Measurements from ENCODE around the gene PTPRE.

The PTPRE gene

GRCh38 chr10:127945341-127945758 lies 38.4 kb downstream of the PTPRE start:
- ATAC-seq (peak; percentile 79), DNase-seq (no peak)
- Mint-ChIP-seq H3K4me3 (no peak overlapping the region), H3K4me1 (peaks cover 21% of the 10 kb centered on the region), H3K27me3 (no peaks in the 10 kb centered on the region), H3K9me3 (no peaks in the 10 kb centered on the region), H3K27ac (no peak overlapping the region)

GRCh38 chr10:127945948-127946711 lies 39.2 kb downstream of the PTPRE start:
- Mint-ChIP-seq H3K27me3 (no peaks in the 10 kb centered on the region), H3K9me3 (no peaks in the 10 kb centered on the region), H3K4me1 (peaks cover 21% of the 10 kb centered on the region), H3K27ac (peak overlapping the region in 1 of 2 donors; percentile 59), H3K4me3 (no peak overlapping the region)
- ATAC-seq, result no peak
- DNase-seq, result no peak

- H3K9me3 Mint-ChIP-seq, result no peaks in the 10 kb centered on the region
- H3K27ac Mint-ChIP-seq, result no peak overlapping the region
- DNase-seq (no peak), ATAC-seq (no peak)
- no peaks in the 10 kb centered on the region for H3K27me3 Mint-ChIP-seq
- H3K4me1 Mint-ChIP-seq, result peaks cover 21% of the 10 kb centered on the region
- H3K4me3 Mint-ChIP-seq, result no peak overlapping the region
Measured at GRCh38 chr10:127947211-127947610, 40.3 kb downstream of the PTPRE start.

- no peak for ATAC-seq
- Mint-ChIP-seq H3K4me3 (no peak overlapping the region), H3K4me1 (peaks cover 13% of the 10 kb centered on the region), H3K27me3 (no peaks in the 10 kb centered on the region), H3K27ac (no peak overlapping the region), H3K9me3 (no peaks in the 10 kb centered on the region)
- no peak for DNase-seq
Measured at GRCh38 chr10:127948791-127949190, 41.9 kb downstream of the PTPRE start.

- Mint-ChIP-seq H3K27me3 (no peaks in the 10 kb centered on the region), H3K4me1 (peaks cover 13% of the 10 kb centered on the region), H3K4me3 (no peak overlapping the region), H3K9me3 (no peaks in the 10 kb centered on the region), H3K27ac (no peak overlapping the region)
- no peak for ATAC-seq
- no peak for DNase-seq
Measured at GRCh38 chr10:127949831-127950230, 42.9 kb downstream of the PTPRE start.

GRCh38 chr10:127951861-127952574 lies 45.1 kb downstream of the PTPRE start:
- no peak for DNase-seq
- H3K27me3 Mint-ChIP-seq, result no peaks in the 10 kb centered on the region

GRCh38 chr10:127952575-127952869 lies 45.6 kb downstream of the PTPRE start:
- no peaks in the 10 kb centered on the region for H3K27me3 Mint-ChIP-seq
- DNase-seq (no peak), ATAC-seq (no peak)
- H3K4me3 Mint-ChIP-seq, result no peak overlapping the region
- H3K4me1 Mint-ChIP-seq, result no peaks in the 10 kb centered on the region
- H3K27ac Mint-ChIP-seq, result no peak overlapping the region
- H3K9me3 Mint-ChIP-seq, result peaks cover 0 to 7% of the 10 kb centered on the region in 2 donors

More at GRCh38 chr10:127951861-127952574, 45.1 kb downstream of the PTPRE start:
- no peak for ATAC-seq
- peaks cover 0 to 7% of the 10 kb centered on the region in 2 donors for H3K9me3 Mint-ChIP-seq
- no peak overlapping the region for H3K4me3 Mint-ChIP-seq
- no peak overlapping the region for H3K27ac Mint-ChIP-seq
- H3K4me1 Mint-ChIP-seq, result no peaks in the 10 kb centered on the region

GRCh38 chr10:127952918-127953317 lies 46.0 kb downstream of the PTPRE start:
- Mint-ChIP-seq H3K27ac (no peak overlapping the region), H3K9me3 (peaks cover 0 to 7% of the 10 kb centered on the region in 2 donors)
- no peak for ATAC-seq

GRCh38 chr10:127953876-127954275 lies 47.0 kb downstream of the PTPRE start:
- no peak overlapping the region for H3K4me3 Mint-ChIP-seq
- peaks cover 0 to 7% of the 10 kb centered on the region in 2 donors for H3K9me3 Mint-ChIP-seq
- no peak overlapping the region for H3K27ac Mint-ChIP-seq
- H3K4me1 Mint-ChIP-seq, result no peaks in the 10 kb centered on the region
- no peaks in the 10 kb centered on the region for H3K27me3 Mint-ChIP-seq
- ATAC-seq (no peak), DNase-seq (no peak)

More at GRCh38 chr10:127952918-127953317, 46.0 kb downstream of the PTPRE start:
- Mint-ChIP-seq H3K27me3 (no peaks in the 10 kb centered on the region), H3K4me1 (no peaks in the 10 kb centered on the region), H3K4me3 (no peak overlapping the region)
- no peak for DNase-seq

- no peak overlapping the region for H3K4me3 Mint-ChIP-seq
- ATAC-seq, result no peak
- no peaks in the 10 kb centered on the region for H3K4me1 Mint-ChIP-seq
- H3K27ac Mint-ChIP-seq, result no peak overlapping the region
- DNase-seq, result no peak
- H3K9me3 Mint-ChIP-seq, result peaks cover 0 to 7% of the 10 kb centered on the region in 2 donors
- peaks cover 11% of the 10 kb centered on the region for H3K27me3 Mint-ChIP-seq
Measured at GRCh38 chr10:127959428-127959827, 52.5 kb downstream of the PTPRE start.

GRCh38 chr10:127961071-127961470 lies 54.2 kb downstream of the PTPRE start:
- no peak for ATAC-seq
- H3K27me3 Mint-ChIP-seq, result peaks cover 11% of the 10 kb centered on the region
- no peaks in the 10 kb centered on the region for H3K9me3 Mint-ChIP-seq
- H3K27ac Mint-ChIP-seq, result no peak overlapping the region
- no peak overlapping the region for H3K4me3 Mint-ChIP-seq
- no peaks in the 10 kb centered on the region for H3K4me1 Mint-ChIP-seq
- no peak for DNase-seq

- DNase-seq (no peak), ATAC-seq (no peak)
- Mint-ChIP-seq H3K27ac (no peak overlapping the region), H3K27me3 (peaks cover 11% of the 10 kb centered on the region), H3K4me3 (no peak overlapping the region), H3K9me3 (no peaks in the 10 kb centered on the region), H3K4me1 (no peaks in the 10 kb centered on the region)
Measured at GRCh38 chr10:127962205-127962604, 55.3 kb downstream of the PTPRE start.

- H3K27ac Mint-ChIP-seq, result no peak overlapping the region
- peaks cover 11% of the 10 kb centered on the region for H3K27me3 Mint-ChIP-seq
- H3K4me1 Mint-ChIP-seq, result no peaks in the 10 kb centered on the region
- no peaks in the 10 kb centered on the region for H3K9me3 Mint-ChIP-seq
- H3K4me3 Mint-ChIP-seq, result no peak overlapping the region
- ATAC-seq (no peak), DNase-seq (no peak)
Measured at GRCh38 chr10:127963136-127963535, 56.2 kb downstream of the PTPRE start.

- Mint-ChIP-seq H3K4me1 (no peaks in the 10 kb centered on the region), H3K9me3 (no peaks in the 10 kb centered on the region)
- ATAC-seq, result no peak
Measured at GRCh38 chr10:127964621-127965020, 57.7 kb downstream of the PTPRE start.

GRCh38 chr10:127966875-127967274 lies 60.0 kb downstream of the PTPRE start:
- DNase-seq (no peak), ATAC-seq (no peak)
- Mint-ChIP-seq H3K27me3 (no peaks in the 10 kb centered on the region), H3K27ac (no peak overlapping the region), H3K9me3 (no peaks in the 10 kb centered on the region), H3K4me1 (no peaks in the 10 kb centered on the region), H3K4me3 (no peak overlapping the region)

More at GRCh38 chr10:127964621-127965020, 57.7 kb downstream of the PTPRE start:
- no peak overlapping the region for H3K27ac Mint-ChIP-seq
- no peak for DNase-seq
- H3K4me3 Mint-ChIP-seq, result no peak overlapping the region
- peaks cover 8% of the 10 kb centered on the region for H3K27me3 Mint-ChIP-seq

GRCh38 chr10:127968027-127968441 lies 61.1 kb downstream of the PTPRE start:
- no peak for DNase-seq
- peak overlapping the region; percentile 38 to 41 for H3K27ac Mint-ChIP-seq
- no peaks in the 10 kb centered on the region for H3K9me3 Mint-ChIP-seq
- no peak for ATAC-seq
- no peaks in the 10 kb centered on the region for H3K4me1 Mint-ChIP-seq
- H3K27me3 Mint-ChIP-seq, result peaks cover 12% of the 10 kb centered on the region
- H3K4me3 Mint-ChIP-seq, result no peak overlapping the region

All from stimulated activated naive CD8-positive, alpha-beta T cell treated with anti-CD3 and anti-CD28 coated beads, Interleukin-15, amount 100 ng/mL, for 72 hours (primary cell).